BLaER1 (cell line): Measurements from ENCODE around the gene IRX2.
A peak's percentile ranks its signal among the peaks of the same experiment; 100 is the strongest.

Experiments
- H3K27ac ChIP-seq: shearing (Covaris generic); formaldehyde crosslinking; 2 replicates; pipeline ENCODE4 v1.8.1; 2022
- H3K27me3 ChIP-seq: shearing (Covaris generic); formaldehyde crosslinking; 2 replicates; pipeline ENCODE4 v1.8.1; 2022
- H3K36me3 ChIP-seq: shearing (Covaris generic); formaldehyde crosslinking; 2 replicates; pipeline ENCODE4 v1.8.1; 2022
- H3K4me1 ChIP-seq: shearing (Covaris generic); formaldehyde crosslinking; 2 replicates; pipeline ENCODE4 v1.8.1; 2022
- H3K4me2 ChIP-seq: shearing (Covaris generic); formaldehyde crosslinking; 2 replicates; pipeline ENCODE4 v1.8.1; 2022
- H3K4me3 ChIP-seq: shearing (Covaris generic); formaldehyde crosslinking; 2 replicates; pipeline ENCODE4 v1.8.1; 2022
- H3K9ac ChIP-seq: shearing (Covaris generic); formaldehyde crosslinking; 2 replicates; pipeline ENCODE4 v1.8.1; 2022
- H3K9me3 ChIP-seq: shearing (Covaris generic); formaldehyde crosslinking; 2 replicates; pipeline ENCODE4 v1.8.1; 2022
- H4K20me1 ChIP-seq: shearing (Covaris generic); formaldehyde crosslinking; 2 replicates; pipeline ENCODE4 v1.8.1; 2022
- Cebpa-rat ChIP-seq: shearing (Covaris generic); IDR thresholded peaks from 2 replicates; pipeline ENCODE4 v1.8.1; 2022

Gene IRX2

DNA sequence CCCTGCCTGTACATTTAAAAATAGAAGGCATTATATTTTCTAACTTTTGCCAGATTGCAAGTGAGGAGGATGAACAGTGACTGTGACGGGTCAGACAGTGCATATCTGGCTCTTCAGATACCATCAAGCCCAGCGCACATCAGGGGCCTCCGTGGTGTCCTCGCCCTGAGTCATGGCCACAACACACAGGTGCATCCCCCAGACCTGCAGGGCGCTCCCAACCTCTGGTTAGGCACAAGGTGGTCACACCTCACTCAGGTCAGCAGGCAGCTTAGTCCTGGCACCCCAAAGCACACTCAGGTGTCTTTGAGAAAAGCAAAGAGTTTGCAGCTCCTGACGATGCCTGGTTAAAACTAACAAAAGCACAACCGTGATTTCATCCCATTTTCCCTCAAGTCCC, 28.6 kb downstream of the IRX2 start:
- no peak overlapping the region for H3K4me3 ChIP-seq
- no peaks in the 10 kb centered on the region for H4K20me1 ChIP-seq
- no peaks in the 10 kb centered on the region for H3K4me1 ChIP-seq
- no peaks in the 10 kb centered on the region for H3K9me3 ChIP-seq
- no peak overlapping the region for H3K27ac ChIP-seq
- H3K4me2 ChIP-seq = no peak overlapping the region
- no peaks in the 10 kb centered on the region for H3K36me3 ChIP-seq
- H3K27me3 ChIP-seq = no peaks in the 10 kb centered on the region
- H3K9ac ChIP-seq = no peak overlapping the region
- no peak for TF ChIP-seq Cebpa-rat

DNA sequence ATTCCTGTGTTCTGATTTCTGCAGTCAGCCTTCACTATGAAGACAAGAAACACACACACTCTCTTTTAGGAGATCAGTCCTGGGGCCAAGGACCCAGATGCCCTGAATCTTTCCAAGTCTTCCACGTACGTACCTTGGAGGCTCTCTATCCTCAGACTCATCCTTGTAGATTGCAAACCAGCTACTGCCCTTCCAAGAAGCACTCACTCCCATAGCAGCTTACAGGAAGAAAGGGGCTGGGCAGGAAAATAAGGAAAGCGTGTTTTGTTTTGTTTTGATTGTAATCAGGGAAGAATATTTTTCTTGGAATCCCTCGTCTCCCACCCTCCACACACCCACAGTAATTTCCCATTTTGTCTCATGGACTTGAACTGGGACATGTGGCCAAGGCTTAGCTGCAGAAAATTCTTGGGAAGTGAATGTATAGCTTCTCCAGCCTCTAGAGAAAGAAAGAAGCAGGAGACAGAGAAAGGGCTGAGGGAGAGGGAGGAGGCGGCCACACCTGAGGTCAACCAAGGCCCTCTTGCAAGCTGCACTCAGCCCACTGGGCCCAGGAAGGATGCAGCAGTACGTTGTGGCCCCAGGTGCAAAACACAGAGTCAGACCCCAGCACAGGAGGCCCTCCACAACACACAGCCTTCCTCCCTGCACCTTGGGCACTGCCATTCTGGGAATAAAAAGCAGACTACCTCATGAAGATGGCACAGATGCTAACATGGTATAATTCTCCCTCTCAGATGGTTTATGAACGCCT, 29.9 kb downstream of the IRX2 start:
- Histone ChIP-seq H3K4me2 (no peak overlapping the region), H3K4me3 (no peak overlapping the region), H3K27me3 (no peaks in the 10 kb centered on the region), H3K4me1 (no peaks in the 10 kb centered on the region), H3K27ac (no peak overlapping the region), H3K9ac (no peak overlapping the region), H3K36me3 (no peaks in the 10 kb centered on the region), H3K9me3 (no peaks in the 10 kb centered on the region), H4K20me1 (no peaks in the 10 kb centered on the region)
- no peak for TF ChIP-seq Cebpa-rat

DNA sequence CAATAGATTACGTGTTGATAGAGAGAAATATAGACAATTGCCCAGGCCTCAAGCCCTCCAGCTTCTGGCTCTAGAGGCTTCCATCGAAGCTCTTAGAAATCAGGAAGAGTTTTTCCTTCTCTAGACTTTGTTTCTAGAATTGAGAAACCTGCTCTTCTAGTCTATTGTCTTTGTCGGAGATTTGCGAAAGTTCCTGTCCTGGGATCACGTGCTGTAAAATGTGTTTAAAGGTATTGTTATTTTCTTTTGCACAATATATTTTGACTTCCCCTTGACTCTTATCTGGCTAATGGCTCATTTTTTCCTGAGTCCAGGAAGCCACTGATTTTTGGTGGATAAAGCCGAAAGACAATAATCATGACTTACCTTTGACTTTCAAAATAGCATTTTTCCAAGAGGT, 32.1 kb downstream of the IRX2 start:
- Histone ChIP-seq H3K27ac (no peak overlapping the region), H3K36me3 (no peaks in the 10 kb centered on the region), H4K20me1 (no peaks in the 10 kb centered on the region), H3K4me3 (no peak overlapping the region), H3K27me3 (no peaks in the 10 kb centered on the region), H3K4me1 (peaks cover 11% of the 10 kb centered on the region), H3K4me2 (no peak overlapping the region), H3K9me3 (no peaks in the 10 kb centered on the region), H3K9ac (no peak overlapping the region)
- no peak for TF ChIP-seq Cebpa-rat

GRCh38 chr5:2718115-2718514, 33.4 kb downstream of the IRX2 start:
- H3K27ac ChIP-seq = no peak overlapping the region
- no peaks in the 10 kb centered on the region for H4K20me1 ChIP-seq
- no peak overlapping the region for H3K4me2 ChIP-seq
- TF ChIP-seq Cebpa-rat = no peak
- H3K36me3 ChIP-seq = no peaks in the 10 kb centered on the region
- no peak overlapping the region for H3K9ac ChIP-seq
- no peaks in the 10 kb centered on the region for H3K9me3 ChIP-seq
- no peak overlapping the region for H3K4me3 ChIP-seq
- H3K4me1 ChIP-seq = peaks cover 11% of the 10 kb centered on the region
- no peaks in the 10 kb centered on the region for H3K27me3 ChIP-seq

DNA sequence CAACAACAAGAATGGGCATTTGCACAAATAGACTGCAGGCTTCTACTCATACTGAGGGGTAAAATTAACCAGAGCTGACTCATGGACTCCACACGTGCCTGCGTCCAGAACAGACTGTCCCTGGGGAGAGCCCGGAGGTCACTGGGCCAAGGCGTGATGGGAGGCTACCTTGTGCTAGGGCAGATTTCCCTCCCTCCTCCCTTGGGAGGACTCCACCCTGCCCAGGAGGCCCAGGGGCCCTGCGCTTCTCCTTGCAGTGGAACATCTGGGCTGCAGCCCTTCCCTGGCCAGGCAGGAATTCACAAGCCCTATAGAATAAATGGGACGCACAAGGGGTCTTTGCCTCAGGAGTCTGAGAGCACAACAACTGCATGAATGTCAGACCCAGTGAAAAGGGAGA, 35.6 kb downstream of the IRX2 start:
- Histone ChIP-seq H3K4me2 (peak overlapping the region; percentile 43), H3K4me3 (no peak overlapping the region), H3K9ac (no peak overlapping the region), H3K27me3 (no peaks in the 10 kb centered on the region), H3K9me3 (no peaks in the 10 kb centered on the region), H3K4me1 (peaks cover 11% of the 10 kb centered on the region), H4K20me1 (no peaks in the 10 kb centered on the region), H3K36me3 (no peaks in the 10 kb centered on the region), H3K27ac (no peak overlapping the region)
- no peak for TF ChIP-seq Cebpa-rat

DNA sequence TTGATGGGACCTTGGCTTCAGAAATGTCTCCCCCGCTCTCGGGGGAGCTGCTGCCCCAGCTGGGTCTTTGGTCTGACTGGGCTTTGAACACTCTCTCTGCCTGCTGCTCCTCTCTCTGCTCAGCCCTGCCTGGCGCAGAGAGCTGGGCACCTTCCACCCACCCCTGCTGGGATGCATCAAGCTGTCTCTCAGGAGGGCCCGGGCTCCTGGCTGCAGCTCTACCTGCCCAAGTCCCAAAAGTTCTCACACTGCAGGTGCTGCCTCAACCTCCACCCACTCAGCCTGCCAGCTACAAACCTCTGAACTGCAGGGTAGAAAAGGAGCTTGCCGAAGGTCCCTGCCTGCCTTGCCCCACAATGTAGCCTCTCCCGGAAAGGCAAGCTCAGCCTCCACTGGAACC, 36.7 kb downstream of the IRX2 start:
- Histone ChIP-seq H3K4me2 (no peak overlapping the region), H3K27me3 (no peaks in the 10 kb centered on the region), H3K4me1 (peaks cover 11% of the 10 kb centered on the region), H3K9ac (no peak overlapping the region), H3K4me3 (no peak overlapping the region), H3K9me3 (no peaks in the 10 kb centered on the region), H3K36me3 (no peaks in the 10 kb centered on the region), H3K27ac (no peak overlapping the region), H4K20me1 (no peaks in the 10 kb centered on the region)
- TF ChIP-seq Cebpa-rat = no peak

GRCh38 chr5:2714026-2714425, 37.5 kb downstream of the IRX2 start:
- H3K36me3 ChIP-seq = no peaks in the 10 kb centered on the region
- H4K20me1 ChIP-seq = no peaks in the 10 kb centered on the region
- no peak overlapping the region for H3K27ac ChIP-seq
- no peak for TF ChIP-seq Cebpa-rat
- H3K9ac ChIP-seq = no peak overlapping the region
- H3K9me3 ChIP-seq = no peaks in the 10 kb centered on the region
- H3K4me2 ChIP-seq = no peak overlapping the region
- H3K4me3 ChIP-seq = no peak overlapping the region
- peaks cover 11% of the 10 kb centered on the region for H3K4me1 ChIP-seq
- H3K27me3 ChIP-seq = no peaks in the 10 kb centered on the region

DNA sequence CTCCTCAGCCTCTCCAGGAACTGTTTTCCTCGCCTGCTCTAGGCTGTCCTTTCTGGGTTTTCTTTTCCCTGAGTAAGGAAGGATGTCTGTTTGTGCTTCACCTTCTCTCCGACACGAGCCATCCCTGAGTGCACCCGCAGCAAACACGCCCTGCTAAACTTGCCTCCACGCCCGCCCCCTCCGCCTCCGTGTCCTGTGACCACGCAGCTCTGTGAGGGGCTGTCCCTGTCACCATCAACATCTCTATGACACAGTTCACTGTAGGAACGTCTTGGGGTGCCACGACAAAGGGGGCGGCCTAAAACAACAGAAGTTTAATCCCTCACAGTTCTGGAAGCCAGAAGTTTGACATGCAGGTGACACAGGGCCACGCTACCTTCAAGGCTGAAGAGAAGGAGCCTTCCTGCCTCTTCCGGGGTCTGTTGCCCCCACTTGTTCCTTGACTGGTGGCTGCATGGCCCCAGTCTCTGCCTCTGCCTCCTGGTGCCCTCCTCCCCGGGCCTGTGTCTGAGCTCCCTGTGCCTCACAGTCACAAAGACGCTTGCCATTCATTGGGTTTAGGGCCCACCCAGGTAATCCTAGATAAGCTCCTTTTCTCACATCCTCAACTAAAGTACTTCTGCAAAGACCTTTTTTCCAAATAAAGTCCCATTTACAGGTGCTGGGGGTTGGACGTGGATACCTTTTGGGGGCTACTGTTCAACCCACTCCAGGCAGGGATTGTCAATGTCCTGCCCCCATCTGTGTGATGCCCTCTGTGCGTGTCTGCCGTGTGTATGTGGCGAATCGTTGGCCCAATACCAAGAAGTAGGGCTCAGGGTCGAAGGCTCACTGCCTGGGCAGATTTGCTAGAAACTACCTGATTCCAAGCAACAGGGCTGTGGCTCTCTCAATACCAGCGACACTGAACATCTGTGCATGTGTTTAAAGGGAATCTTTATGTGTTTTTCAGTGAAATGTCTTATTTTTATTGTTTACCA, 39.7 kb downstream of the IRX2 start:
- peaks cover 11% of the 10 kb centered on the region for H3K4me1 ChIP-seq
- no peak overlapping the region for H3K4me3 ChIP-seq
- no peaks in the 10 kb centered on the region for H3K36me3 ChIP-seq
- H3K27ac ChIP-seq = no peak overlapping the region; the same call in 1 of the 2 replicates
- no peaks in the 10 kb centered on the region for H4K20me1 ChIP-seq
- H3K9ac ChIP-seq = no peak overlapping the region
- no peaks in the 10 kb centered on the region for H3K27me3 ChIP-seq
- H3K9me3 ChIP-seq = no peaks in the 10 kb centered on the region
- no peak for TF ChIP-seq Cebpa-rat
- H3K4me2 ChIP-seq = no peak overlapping the region

GRCh38 chr5:2710910-2711309, 40.6 kb downstream of the IRX2 start:
- no peaks in the 10 kb centered on the region for H3K27me3 ChIP-seq

GRCh38 chr5:2709976-2710689, 41.3 kb downstream of the IRX2 start:
- H3K9ac ChIP-seq = no peak overlapping the region
- no peaks in the 10 kb centered on the region for H3K9me3 ChIP-seq
- peaks cover under 1% of the 10 kb centered on the region; the same call in 1 of the 2 replicates for H3K4me1 ChIP-seq
- H3K36me3 ChIP-seq = no peaks in the 10 kb centered on the region
- no peaks in the 10 kb centered on the region for H3K27me3 ChIP-seq
- no peak overlapping the region for H3K4me2 ChIP-seq
- H4K20me1 ChIP-seq = no peaks in the 10 kb centered on the region
- H3K4me3 ChIP-seq = no peak overlapping the region
- no peak overlapping the region for H3K27ac ChIP-seq
- no peak for TF ChIP-seq Cebpa-rat

More at GRCh38 chr5:2710910-2711309, 40.6 kb downstream of the IRX2 start:
- no peaks in the 10 kb centered on the region for H3K9me3 ChIP-seq
- peaks cover 8% of the 10 kb centered on the region for H3K4me1 ChIP-seq
- no peaks in the 10 kb centered on the region for H3K36me3 ChIP-seq
- no peak overlapping the region for H3K4me2 ChIP-seq
- H4K20me1 ChIP-seq = no peaks in the 10 kb centered on the region
- H3K9ac ChIP-seq = no peak overlapping the region
- no peak for TF ChIP-seq Cebpa-rat
- H3K4me3 ChIP-seq = no peak overlapping the region
- H3K27ac ChIP-seq = no peak overlapping the region
